ENCODE results near the gene AKNA. TPM values are rescaled to one million over a fixed set of nuclear protein-coding genes. Genes with fewer than 3 reads are reported as not detected.

AKNA gene
- total RNA-seq, 1 donor from 2014 or later = 6.3 TPM

DNA sequence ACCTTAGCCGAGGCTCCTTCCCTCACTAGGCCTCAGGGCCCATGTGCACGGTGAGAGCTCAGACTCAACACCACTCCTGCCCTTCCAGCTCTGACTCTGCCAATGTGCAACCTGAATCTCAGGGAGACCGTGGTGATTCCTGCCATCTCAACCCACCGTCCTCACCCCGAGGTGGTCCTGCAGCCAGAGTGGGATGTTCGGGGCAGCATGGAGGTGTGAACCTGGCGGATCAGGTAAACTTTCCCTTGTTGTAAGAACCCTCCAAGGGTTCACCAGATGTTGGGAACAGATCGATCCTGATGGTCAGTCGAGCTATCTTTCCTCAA lies 538 bp upstream of the AKNA start:
- TF ChIP-seq, protein P1, sequence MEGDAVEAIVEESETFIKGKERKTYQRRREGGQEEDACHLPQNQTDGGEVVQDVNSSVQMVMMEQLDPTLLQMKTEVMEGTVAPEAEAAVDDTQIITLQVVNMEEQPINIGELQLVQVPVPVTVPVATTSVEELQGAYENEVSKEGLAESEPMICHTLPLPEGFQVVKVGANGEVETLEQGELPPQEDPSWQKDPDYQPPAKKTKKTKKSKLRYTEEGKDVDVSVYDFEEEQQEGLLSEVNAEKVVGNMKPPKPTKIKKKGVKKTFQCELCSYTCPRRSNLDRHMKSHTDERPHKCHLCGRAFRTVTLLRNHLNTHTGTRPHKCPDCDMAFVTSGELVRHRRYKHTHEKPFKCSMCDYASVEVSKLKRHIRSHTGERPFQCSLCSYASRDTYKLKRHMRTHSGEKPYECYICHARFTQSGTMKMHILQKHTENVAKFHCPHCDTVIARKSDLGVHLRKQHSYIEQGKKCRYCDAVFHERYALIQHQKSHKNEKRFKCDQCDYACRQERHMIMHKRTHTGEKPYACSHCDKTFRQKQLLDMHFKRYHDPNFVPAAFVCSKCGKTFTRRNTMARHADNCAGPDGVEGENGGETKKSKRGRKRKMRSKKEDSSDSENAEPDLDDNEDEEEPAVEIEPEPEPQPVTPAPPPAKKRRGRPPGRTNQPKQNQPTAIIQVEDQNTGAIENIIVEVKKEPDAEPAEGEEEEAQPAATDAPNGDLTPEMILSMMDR (IDR thresholded peaks at IDR 0.05; ENCODE audit: borderline replicate concordance) = no peak
- H3K27ac ChIP-seq (replicated peaks) = peak overlapping the region; percentile 89
- peaks cover 79% of the 10 kb centered on the region for H3K4me1 ChIP-seq
- H3K27me3 ChIP-seq (ENCODE audit: low read depth) = no peaks in the 10 kb centered on the region
- peak overlapping the region; percentile 71 for H3K4me3 ChIP-seq
- intact Hi-C loops (cut with micrococcal nuclease) = no loop called here
- H3K36me3 ChIP-seq = no peaks in the 10 kb centered on the region
- DNase-seq = peak; percentile 13
- no peaks in the 10 kb centered on the region for H3K9me3 ChIP-seq (replicated peaks)

DNA sequence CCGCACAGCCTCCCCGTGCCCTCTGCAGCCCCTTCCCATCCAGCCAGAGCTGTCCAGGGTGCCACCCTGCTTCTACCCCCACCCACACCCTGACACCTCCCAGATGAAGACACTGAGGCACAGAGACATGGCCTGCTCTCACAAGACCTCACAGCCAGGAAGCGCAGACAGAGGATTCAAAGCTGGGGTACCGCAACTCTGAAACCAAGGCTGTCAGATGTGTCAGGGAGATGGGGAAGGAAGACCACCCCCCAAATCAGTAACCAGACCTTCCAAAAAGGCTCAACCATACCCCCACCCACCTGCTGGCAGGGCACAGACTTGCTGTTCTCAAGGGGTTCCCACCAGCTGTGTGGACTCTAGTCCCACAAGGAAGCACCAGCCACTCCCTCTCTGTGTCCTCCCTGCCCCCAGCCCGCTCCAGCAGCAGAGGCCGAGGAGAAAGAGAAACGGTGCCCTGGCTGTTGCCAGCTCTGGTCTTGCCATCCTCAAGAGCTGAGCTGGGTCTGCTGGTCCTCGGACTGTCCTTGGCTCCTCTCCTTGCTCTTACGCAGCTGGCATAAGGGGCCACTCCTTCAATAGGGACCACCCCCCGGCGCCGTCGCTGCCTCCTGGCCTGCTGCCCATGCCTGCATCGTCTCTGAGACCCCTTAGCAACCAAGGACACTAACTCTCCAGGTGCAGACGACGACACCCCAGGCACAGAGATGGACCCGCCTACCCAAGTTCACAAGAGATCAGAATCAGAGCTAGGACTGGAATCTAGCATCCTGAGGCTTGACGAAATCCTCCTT lies 699 bp downstream of the AKNA start:
- peak overlapping the region; percentile 71 for H3K4me3 ChIP-seq
- H3K27ac ChIP-seq (replicated peaks) = peak overlapping the region; percentile 89
- no peak for DNase-seq
- no peaks in the 10 kb centered on the region for H3K27me3 ChIP-seq (ENCODE audit: low read depth)
- no peaks in the 10 kb centered on the region for H3K36me3 ChIP-seq
- H3K4me1 ChIP-seq = peaks cover 81% of the 10 kb centered on the region
- H3K9me3 ChIP-seq (replicated peaks) = no peaks in the 10 kb centered on the region
- TF ChIP-seq, protein P1 (IDR thresholded peaks at IDR 0.05; ENCODE audit: borderline replicate concordance) = no peak
- intact Hi-C loops (cut with micrococcal nuclease) = no loop called here

DNA sequence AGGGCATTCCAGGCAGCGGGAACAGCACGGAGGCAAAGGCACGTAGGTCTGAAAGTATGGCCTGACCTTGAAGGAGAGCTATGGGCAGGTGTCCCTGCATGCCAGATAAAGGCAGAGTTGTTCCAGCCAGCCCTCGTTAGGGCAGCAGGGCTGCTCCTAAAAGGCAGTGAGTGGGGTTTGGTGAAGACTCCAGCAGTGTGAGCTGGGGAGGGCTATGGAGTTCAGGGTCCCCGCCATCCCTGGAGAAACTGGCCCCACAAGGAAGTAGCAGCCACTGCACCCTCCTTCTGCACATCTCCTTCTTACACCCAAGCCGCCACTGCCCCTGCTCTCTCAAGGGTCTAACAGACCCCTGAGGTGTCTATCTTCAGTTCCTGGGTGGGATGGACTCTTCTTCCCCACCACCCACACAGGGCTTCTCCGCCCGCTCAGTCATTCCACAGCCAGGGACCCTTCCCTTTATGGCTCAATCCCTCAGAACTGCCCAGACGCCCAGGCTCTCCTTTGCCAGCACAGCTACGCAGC lies 1.4 kb downstream of the AKNA start:
- no peak for DNase-seq
- H3K36me3 ChIP-seq = no peaks in the 10 kb centered on the region
- intact Hi-C loops (cut with micrococcal nuclease) = no loop called here

DNA sequence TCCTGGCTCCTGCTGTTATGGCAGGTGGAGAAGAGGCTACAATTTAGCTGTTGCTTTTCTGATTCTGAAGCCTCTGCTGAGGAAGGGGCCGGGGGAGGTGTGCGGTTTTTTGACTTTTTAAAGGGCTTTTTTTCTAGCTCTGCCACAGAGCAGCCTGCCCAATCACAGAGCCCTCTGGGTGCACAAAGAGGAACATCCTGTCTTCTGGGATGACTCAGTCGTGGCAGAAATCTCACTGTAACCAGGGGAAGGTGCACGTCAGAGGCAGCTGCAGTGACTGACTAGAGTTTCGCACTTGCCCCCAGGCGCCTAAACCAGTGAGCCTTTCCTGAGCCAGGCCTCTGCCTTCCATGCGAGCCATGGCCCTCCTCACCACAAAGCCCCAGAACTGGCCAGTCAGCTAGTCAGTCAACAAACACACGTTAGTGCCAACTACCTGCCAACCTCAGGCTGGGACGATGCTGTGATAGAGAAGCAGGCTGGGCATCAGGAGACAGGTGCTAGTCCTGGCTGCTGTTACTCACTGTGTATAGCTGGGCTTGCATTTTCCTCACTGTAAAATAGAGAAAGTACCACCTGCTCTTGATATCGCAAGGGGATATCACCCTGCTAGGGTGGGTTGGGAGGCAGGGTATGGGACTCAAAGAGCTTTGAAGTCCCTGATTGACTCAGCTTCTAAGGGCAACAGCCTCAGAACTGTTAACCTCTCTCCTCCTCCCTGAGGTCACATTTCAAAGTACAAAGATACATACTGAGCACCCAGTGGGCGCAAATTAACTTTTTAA lies 2.2 kb downstream of the AKNA start:
- peaks cover 6% of the 10 kb centered on the region for H3K36me3 ChIP-seq
- peak overlapping the region; percentile 71 for H3K4me3 ChIP-seq
- TF ChIP-seq, protein P1 (IDR thresholded peaks at IDR 0.05; ENCODE audit: borderline replicate concordance) = no peak
- no peaks in the 10 kb centered on the region for H3K27me3 ChIP-seq (ENCODE audit: low read depth)
- no peaks in the 10 kb centered on the region for H3K9me3 ChIP-seq (replicated peaks)
- peak; percentile 64 for DNase-seq
- intact Hi-C loops (cut with micrococcal nuclease) = no loop called here
- H3K4me1 ChIP-seq = peaks cover 81% of the 10 kb centered on the region
- H3K27ac ChIP-seq (replicated peaks) = peak overlapping the region; percentile 89

More for the DNA sequence above, 1.4 kb downstream of the AKNA start:
- TF ChIP-seq, protein P1 (IDR thresholded peaks at IDR 0.05; ENCODE audit: borderline replicate concordance) = no peak
- H3K9me3 ChIP-seq (replicated peaks) = no peaks in the 10 kb centered on the region
- peaks cover 84% of the 10 kb centered on the region for H3K4me1 ChIP-seq
- H3K4me3 ChIP-seq = peak overlapping the region; percentile 71
- H3K27ac ChIP-seq (replicated peaks) = peak overlapping the region; percentile 89
- no peaks in the 10 kb centered on the region for H3K27me3 ChIP-seq (ENCODE audit: low read depth)

DNA sequence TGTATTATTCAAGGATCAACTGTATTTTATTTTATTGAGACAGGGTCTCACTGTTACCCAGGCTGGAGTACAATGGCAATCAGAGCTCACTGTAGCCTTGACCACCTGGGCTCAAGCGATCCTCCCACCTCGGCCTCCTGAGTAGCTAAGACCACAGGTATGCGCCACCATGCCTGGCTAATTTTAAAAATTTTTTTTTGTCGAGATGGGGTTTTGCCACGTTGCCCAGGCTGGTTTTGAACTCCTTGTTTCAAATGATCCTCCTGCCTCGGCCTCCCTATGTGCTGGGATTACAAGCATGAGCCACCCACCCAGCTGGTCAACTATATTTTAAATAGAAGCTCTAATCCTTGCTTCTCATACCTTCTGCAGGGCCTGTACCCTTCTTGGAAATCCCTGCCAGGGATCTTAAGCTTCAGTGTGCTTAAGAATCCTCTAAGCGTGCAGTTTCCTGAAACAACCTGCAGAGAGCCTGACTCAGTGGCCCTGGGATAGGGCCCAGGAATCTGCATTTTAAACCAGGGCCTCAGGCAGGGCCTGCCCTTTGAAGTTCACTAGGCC lies 2.9 kb downstream of the AKNA start:
- Histone ChIP-seq H3K36me3 (peaks cover 13% of the 10 kb centered on the region), H3K4me1 (peaks cover 75% of the 10 kb centered on the region), H3K4me3 (peak overlapping the region; percentile 71), H3K27ac (replicated peaks) (peak overlapping the region; percentile 89), H3K27me3 (ENCODE audit: low read depth) (no peaks in the 10 kb centered on the region), H3K9me3 (replicated peaks) (no peaks in the 10 kb centered on the region)
- DNase-seq = no peak
- intact Hi-C loops (cut with micrococcal nuclease) = no loop called here
- TF ChIP-seq, protein P1 (IDR thresholded peaks at IDR 0.05; ENCODE audit: borderline replicate concordance) = no peak
